G401 (cell line): ENCODE data around the gene ADAMTS16. TPM values are rescaled to one million over a fixed set of nuclear protein-coding genes. Genes with fewer than 3 reads are reported as not detected.

Experiments used
- DNase-seq: peaks from one replicate; pipeline ENCODE4 v3.0.0-alpha.2; 2015; ENCODE audit warnings: low spot score
- in situ Hi-C: cut with HindIII; loops from 2 replicates; pipeline ENCODE4 v1.10.0; 2016; ENCODE audit warnings: low sequenced_read_pairs, mixed read lengths
- total RNA-seq: library from RNA; depleted of rRNA; stranded (reverse); fragments of >200 nt; shearing (Covaris generic); gene quantifications from 2 replicates; pipeline ENCODE4 v1.2.3, GENCODE V29; 2014

ADAMTS16 gene
- total RNA-seq, 1 experiment from 2014 or later, result not detected

DNA sequence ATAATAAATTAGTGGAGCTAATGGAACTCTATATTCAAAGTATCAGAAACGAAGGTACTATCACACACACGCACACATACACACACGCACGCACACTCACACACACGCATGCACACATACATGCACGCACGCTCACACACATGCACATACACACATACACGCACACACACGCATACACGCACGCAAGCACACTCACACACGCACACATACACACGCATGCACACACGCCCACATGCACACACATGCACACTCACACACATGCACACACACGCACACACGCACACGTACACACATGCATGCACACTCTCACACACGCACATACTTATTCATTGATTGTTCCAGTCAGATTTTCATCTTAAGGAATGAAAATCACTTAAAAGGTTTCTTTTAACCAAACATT is 212.5 kb downstream of the ADAMTS16 start:
- no peak for DNase-seq
- in situ Hi-C loops, result no loop called here

DNA sequence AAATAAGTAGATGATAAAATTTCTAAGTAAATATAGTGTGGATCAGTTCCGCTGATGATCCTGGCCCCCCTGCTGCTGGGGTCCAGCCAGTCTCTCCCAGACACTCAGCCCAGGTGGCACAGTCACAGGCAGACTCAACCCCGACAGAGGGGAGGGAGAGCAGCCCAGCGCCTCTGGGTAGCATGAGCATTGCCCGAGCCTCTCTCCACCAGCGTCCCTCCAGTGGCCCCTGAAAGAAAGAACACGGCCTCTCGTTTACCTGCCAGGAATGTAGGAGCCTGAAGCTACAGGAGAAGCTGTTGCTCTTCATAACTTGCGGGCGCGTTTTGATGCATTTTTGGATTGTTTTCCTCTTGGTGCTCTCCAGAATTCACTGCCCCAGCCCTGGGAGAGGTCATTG is 213.6 kb downstream of the ADAMTS16 start:
- in situ Hi-C loops, result no loop called here

DNA sequence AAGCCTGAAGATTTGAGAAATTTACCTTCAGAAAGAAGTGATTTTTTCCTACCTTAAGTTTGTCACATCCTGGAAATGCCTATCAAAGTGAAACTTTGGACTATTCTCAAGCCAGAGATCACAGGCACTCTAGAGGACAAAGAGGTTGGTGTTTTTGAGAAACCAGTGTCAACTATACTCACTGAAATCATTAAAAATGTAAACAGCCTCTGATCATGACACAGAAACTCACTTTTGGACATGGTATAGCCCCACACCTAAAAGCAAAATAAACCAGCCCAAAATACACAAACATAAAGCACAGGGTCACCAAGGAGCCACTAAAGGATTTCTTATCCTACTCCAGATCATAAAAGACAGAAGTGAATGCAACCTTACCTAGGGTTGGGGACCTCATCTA is 216.6 kb downstream of the ADAMTS16 start:
- in situ Hi-C loops, result no loop called here
- no peak for DNase-seq

More for the DNA sequence above, 213.6 kb downstream of the ADAMTS16 start:
- no peak for DNase-seq

DNA sequence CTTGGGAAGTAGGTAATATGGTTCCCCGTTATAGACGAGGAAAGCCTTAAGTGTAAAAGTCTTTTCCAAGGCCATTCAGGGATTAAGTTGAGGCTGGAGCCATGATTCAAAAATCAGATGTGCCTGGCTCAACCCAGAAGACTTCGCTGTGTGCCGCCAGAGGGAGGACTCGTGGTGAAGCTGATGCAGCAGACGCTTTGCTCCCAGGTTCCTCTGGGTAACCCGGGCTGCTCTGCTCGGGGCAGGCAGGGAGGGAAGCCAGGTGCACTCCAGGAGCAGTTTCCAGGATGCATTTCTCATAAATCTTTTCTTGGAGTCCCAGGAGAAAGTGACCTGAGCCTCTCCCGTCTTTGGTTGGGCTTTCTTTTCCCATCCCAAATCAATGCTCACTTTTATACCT is 219.5 kb downstream of the ADAMTS16 start:
- in situ Hi-C loops, result no loop called here
- DNase-seq, result no peak

DNA sequence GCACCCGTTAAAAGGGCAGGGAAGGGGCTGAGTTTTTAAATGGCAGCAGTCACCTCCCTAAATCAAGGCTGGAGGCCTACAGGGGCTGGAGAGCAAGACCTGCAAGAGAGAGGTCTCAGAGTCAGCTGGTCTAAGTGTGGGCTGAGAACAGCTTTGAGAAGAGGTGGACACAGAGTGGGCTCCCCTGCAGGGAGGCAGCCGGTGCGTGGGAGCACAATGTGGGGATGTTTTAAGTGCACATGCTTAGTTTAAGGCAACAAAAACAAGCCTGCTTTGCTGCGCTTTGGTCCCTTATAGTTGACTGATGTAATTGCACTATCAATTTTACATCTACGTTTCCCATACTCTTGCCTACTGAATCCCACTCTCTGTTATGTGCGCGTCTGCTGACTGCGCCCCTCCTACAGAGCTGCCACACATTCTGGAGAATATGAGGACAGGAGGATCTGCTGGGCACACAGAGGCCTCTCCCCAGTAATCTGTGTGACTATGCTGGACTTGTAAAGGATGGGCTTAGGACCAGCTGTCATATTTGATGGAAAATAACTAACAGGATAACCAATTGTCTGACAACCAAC is 220.3 kb downstream of the ADAMTS16 start:
- peak; percentile 17 for DNase-seq
- in situ Hi-C loops, result no loop called here

DNA sequence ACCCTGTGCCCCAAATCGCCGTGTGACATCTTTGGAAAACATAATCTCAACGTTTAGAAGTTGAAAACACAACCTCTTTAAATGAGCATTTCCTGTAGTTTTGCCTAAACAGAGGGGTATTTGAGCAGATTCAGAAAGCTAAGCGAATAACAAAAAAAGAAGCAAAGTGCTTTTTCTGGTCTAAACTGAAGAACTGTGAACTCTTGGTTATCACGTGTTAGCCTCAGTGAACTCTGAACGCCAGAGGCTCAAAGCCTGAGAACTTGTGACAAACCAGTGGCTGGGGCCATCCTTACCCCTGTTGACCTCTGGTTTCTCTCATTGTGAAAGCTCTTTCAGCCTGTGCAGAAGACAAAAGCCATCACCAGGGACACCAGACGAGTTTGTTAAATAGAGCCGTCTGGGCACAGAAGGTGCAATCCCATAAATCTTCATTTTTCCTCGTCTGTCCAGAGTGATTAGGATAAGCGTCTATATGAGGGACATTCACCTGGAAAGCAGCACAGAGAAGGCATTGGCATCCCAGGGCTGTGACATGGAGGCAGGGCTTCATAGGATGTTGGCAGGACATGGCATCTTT is 220.9 kb downstream of the ADAMTS16 start:
- no peak for DNase-seq
- in situ Hi-C loops, result no loop called here

DNA sequence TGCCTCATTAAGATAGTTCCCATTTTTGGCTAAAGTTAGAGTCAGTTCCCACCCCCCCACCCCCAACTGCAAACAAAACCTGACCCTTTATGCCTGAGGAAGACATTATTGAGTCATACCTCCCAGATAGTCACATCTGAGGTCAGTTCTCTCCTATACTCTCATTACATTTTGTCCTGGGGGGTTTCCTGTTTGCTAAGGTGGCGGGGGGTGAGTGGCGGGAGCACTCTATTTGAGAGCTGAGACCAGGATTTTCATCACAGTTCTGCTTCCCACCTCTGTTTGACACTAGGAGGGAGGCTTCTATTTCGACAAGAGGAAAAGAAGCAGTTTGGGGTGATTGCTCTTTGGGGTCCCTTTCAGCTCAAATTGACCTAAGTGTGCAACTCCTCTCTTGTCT is 222.9 kb downstream of the ADAMTS16 start:
- in situ Hi-C loops, result no loop called here
- no peak for DNase-seq

DNA sequence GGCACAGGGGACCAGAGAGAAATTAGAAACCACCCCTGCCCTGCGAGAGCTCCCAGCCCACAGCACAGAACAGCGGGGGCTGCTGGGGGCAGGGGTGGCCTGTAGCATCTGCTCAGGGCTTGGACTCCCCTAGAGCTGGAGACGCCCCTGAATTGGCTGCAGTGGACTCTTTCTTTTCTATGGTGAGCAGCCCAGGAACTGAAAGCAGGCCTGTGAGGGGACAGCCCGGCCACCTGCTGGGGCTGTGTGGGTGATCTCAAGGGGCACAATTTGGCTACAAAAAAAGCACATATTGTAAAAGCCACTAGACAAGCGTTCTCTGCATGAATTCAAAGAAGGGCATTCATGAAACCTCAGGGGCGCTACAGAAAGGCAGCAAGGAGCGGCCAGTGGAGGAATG is 224.8 kb downstream of the ADAMTS16 start:
- in situ Hi-C loops, result no loop called here
- no peak for DNase-seq

DNA sequence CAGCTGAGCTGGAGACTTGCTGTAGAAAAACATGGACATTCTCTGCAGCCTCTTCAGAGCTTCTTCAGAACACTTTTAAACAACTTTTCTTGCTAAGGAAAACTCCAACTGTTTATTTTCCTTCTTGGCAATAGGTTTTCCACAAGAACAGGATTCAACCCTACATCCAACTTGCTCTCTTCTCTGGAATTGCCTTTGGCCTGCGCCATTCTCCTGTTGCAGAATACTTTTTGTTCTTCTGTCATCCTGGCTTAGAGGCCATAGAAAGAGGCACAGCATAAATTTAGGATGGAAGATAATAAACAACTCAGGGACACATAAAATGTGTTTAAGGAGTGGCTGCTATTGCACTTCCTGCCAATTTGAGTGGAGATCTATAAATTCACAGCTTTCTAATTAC is 227.6 kb downstream of the ADAMTS16 start:
- no peak for DNase-seq
- in situ Hi-C loops, result no loop called here

DNA sequence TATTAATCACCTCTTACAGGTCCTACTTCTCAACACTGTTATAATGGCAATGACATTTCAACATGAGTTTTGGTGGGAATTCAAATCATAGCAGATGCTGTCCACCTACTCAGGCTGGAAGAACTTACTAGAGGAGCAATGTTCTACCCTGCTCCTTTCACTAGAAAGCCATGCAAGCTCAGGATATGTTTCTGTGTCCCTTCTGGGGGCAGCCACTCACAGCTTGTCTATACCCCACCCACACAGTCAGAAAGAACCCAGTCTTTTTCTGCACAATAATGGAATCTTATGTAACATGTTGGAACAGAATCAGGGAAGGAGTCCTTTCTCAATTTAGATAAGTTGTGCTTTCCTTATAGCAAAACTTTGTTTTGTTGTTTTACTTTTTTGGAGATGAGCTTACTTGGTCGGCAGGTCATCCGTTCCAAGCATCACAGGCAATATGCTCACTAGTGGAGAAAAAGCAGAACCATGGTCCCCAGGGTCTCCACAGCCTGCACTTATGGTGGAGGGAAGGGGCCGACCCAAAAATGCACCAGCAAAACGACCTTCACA is 229.0 kb downstream of the ADAMTS16 start:
- in situ Hi-C loops, result no loop called here
- DNase-seq, result no peak
